SHP77 treated with DMSO at 0.1 percent for 48 hours (cell line): Measurements from ENCODE around the gene EXOSC5.
"Not testable (repeated sequence)": the region's sequence is repeated elsewhere in the genome, so short reads cannot be mapped to it uniquely, and the experiment has no call there.

Source experiments
- DNase-seq: peaks from one replicate; lab custom pipeline; 2025; lab: John Stamatoyannopoulos, UW

EXOSC5 gene

DNA sequence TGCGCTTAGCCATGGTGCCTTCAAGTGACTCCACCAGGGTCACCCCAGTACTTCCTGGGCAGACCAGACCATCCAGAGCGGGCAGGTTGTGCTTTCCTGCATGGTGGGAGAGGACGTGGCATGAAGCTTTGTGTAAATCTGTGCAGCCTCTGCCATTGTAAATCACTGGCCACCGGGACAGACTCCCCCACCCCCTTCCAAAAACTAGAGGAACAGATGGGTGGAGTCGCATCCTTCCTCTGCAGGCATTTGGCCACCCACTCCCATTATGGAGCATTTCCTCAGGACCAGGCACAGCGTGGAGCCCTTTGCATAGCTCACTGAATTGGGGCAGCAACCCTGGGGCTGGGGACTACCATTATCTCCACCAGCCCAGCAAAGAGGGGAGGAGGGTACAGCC, 8.6 kb upstream of the EXOSC5 start:
- DNase-seq = no peak

DNA sequence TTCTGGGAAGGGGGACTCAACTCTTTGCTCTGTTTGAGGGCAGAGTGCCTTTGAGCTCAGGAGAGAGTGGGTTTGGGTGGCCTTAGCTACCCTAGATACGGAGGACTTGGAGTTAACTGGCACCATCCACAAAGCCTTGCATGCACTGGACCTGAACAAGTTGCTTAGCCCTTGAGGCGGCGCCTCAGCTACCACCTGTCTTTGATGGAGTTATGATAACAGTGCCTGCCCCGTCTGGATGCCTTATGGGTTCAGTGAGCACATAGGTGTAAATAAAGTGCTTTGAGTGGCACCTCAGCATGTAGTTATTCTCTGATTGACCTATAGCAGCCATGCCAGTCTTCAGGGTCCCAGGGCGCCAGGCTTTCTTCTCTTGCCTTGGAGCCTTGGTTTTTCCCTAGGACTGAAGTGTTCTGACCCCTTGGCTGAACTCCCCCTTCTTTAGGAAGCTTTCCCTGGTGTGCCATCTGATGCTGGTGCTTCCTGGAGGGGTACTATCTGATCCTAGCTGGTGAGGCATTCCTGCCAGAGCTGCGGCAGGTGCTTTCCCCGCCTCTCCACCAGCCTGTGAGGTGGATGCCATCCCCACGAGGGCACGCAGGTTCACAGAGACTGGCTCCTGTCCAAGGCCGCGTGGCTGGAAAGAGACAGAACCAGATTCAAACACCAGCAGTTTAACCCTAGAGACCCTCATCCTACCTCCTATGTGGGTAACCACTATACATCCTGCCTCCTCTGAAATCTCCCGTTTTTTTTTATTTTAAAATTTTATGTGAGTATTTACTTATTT, 6.2 kb upstream of the EXOSC5 start:
- DNase-seq = no peak

DNA sequence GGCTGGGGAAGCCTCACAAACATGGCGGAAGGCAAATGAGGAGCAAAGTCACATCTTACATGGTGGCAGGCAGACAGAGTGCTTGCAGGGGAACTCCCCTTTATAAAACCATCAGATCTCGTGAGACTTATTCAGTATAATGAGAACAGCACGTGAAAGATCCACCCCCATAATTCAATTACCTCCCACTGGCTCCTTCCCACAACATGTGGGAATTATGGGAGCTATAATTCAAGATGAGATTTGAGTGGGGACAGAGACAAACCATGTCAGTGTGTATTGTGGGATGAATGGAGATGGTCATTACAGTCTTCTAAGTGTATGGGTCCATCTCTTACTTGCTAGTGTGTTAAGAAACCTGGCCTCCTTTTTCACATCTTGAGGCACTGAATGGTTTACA, 4.9 kb upstream of the EXOSC5 start:
- no peak for DNase-seq

DNA sequence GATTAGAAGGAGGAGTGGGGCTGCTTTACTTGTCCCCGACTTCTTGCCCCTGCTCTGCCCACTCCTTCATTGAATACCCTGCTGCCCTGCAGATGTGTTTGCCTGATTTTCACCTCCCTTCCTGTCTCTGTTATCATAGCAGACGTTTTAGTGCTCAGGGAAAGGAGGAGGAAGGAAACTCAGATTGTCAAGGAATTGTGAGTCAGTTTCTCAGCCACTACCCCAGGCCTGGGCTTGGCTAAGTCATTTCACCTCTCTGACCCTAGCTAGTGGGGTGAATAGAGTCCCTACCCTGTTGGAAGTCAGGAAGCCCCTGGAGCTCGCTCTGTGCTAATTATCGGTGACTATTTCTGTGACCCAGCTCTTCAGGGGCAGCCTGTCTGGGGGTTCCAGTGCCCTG, 4.3 kb upstream of the EXOSC5 start:
- no peak for DNase-seq

DNA sequence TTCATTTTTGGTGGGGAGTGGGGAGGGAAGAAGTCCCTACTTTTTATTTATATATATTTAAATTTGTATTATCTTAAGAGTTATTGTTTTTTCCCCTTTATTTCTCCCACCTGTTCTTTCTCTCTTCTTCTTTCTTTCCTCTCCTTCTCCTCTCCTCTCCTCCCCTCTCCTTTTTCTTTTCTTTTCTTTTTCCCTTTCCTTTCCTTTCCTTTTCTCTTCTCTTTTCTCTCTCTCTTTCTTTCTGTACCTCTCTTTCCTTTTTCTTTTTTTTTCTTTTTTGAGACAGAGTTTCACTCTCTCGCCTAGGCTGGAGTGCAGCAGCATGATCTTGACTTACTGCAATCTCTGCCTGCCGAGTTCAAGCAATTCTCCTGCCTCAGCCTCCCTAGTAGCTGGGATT, 2.4 kb upstream of the EXOSC5 start:
- DNase-seq = no peak

DNA sequence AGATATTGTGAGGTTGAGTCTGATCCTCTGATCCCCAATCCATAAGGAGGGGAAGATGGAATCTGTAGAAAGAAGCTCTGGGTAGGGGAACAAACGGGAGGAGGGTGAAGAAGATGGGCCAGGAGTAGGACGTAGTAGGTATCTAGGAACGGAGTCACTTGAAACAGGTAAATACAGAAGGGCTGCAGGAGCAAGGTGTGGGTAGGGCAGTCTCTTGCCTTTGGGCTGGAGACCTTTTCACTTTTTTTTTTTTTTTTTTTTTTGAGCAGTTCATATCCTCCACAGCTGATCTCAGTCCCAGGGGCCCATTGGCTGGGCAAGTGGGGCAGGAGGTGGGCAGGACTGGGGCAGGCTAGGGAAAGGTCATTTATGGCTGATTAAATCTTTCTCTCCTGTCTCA, 1.9 kb upstream of the EXOSC5 start:
- no peak for DNase-seq

DNA sequence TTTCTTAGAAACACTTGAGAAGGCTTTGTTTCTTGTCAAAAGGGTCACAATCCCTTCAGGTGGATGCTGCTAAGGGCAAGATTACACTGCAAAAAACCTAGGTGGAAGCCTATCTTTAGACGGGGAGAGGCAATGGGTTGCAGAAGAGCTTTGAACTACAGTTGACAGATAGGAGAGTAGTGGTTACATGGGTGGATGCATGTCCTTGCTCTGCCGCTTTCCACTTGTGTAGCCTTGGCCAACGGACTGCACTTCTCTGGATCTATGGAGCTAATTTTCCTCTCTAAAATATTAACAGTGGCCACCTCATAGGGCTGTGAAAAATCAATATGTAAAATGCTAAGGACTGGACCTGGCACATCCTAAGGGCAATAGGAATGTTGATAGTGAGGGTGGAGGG, 1.4 kb upstream of the EXOSC5 start:
- DNase-seq = no peak

DNA sequence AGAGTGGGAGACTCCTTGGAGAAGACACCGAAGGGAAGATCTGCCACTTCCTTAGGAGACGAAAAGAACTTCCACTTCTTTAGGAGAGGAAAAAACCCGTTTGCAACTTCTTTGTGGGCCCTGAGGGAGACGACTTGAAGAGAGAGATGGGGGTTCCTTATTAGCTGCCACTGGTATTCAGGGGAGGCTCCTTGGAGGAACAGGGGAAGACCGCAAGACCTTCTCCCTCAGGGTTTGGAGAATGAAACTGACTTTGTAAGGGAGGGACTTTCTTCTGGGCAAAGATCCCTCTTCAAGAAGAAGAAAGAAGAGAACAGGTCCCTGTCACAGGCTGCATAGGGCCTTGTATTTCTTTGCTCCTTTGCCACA, 875 bp upstream of the EXOSC5 start:
- no peak for DNase-seq

DNA sequence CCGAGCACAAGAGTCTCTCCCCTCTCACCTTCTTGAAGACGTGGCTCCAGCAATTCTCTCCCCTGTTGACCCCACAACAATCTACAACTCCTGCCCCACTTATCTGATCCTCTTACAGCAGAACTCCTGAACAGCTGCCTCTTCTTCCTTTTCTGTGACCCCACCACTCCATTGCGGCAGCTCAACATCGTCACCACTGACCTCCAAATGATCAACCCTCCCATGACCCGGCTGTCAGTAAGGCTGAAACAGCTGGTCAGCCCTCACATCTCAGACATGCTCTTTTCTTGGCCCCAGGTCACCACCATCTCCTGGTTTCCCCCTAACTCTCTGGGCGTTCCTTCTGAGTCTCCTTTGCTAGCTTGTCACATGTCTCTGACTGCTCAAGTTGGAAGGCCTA, 1.8 kb downstream of the EXOSC5 start:
- DNase-seq = no peak

DNA sequence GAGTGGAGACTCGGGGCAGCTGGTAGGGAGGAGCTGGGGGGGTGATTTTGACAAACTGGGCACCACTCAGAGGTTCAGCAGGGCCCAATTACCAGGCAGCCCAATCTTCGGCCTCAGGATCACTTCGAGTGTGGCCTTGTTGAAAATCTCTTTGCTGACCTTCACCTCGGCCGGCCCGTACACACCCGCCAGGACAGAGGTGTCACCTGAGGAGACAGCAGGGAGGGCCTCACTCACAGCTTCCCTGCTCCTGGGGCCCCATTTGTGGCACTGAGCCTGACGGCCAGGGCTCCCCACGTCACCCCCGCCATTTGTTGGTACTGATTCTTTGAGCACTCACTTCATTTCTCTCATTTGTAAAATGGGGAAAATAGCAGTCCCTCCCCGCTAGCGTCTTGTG, 4.4 kb downstream of the EXOSC5 start:
- no peak for DNase-seq

DNA sequence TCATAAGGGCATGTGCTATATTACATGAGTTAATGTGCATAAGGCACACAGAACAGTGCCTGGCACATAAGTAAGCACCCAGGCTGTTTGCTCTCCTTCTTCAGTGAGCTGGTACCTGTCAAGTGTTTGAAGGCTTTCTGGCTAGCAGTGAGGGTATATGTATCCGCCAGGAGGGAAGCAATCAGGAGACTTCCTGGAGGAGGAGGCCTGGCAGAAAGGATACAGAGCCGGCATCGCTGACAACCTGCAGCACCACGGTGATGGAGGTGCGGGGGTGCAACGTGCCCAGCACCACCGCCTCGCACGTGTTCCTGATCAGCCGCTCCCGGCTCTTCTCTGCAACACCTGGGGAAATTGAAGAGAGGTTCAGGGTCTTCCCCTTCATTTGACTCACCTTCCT, 5.5 kb downstream of the EXOSC5 start:
- no peak for DNase-seq

DNA sequence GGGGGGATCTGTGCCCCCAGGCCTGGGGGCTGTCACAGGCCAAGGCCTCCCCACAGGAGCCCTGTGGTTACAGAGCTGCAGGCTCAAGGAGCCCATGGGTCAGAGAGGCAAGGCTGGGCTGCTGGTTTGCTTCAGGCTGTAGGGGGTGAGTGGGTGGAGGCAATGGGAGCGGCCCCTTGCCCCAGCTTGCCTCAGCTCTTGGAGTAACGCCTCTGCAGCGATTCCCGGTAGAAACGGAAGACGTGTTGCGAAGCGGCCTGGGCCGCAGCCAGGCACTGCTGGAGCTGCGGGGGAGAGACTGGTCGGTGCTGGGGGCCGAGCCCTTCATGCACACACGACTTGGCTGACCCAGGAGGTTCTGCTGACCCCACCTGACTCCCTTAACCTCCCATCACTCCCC, 10.7 kb downstream of the EXOSC5 start:
- DNase-seq = no peak

DNA sequence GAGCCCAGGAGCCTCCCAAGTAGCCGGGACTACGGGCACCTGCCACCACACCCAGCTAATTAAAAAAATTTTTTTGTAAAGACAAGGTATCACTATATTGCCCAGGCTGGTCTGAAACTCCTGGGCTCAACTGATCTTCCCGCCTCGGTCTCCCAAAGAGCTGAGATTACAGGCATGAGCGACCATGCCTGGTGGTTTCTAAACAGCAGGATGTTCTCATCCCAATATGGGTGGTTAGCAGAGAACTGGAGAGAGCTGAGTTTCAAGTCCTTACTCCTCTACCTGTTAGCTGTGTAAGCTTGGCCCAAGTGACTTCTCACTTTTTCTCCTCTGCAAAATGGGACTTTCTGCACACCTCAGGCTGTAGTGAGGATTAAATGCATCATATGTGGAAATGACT, 12.8 kb downstream of the EXOSC5 start:
- no peak for DNase-seq

DNA sequence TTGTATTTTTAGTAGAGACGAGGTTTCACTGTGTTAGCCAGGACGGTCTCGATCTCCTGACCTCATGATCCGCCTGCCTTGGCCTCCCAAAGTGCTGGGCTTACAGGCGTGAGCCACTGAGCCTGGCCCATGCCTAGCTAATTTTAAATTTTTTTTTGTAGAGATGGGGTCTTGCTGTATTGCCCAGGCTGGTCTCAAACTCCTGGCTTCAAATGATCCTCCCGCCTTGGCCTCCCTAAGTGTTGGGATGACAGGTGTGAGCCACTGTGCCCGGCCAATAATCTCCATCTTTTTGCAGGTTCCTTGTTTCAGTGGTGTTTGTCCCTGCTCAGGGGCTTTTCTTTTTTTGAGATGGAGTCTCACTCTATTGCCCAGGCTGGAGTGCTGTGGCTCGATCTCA, 15.6 kb downstream of the EXOSC5 start:
- DNase-seq = not testable (repeated sequence)

DNA sequence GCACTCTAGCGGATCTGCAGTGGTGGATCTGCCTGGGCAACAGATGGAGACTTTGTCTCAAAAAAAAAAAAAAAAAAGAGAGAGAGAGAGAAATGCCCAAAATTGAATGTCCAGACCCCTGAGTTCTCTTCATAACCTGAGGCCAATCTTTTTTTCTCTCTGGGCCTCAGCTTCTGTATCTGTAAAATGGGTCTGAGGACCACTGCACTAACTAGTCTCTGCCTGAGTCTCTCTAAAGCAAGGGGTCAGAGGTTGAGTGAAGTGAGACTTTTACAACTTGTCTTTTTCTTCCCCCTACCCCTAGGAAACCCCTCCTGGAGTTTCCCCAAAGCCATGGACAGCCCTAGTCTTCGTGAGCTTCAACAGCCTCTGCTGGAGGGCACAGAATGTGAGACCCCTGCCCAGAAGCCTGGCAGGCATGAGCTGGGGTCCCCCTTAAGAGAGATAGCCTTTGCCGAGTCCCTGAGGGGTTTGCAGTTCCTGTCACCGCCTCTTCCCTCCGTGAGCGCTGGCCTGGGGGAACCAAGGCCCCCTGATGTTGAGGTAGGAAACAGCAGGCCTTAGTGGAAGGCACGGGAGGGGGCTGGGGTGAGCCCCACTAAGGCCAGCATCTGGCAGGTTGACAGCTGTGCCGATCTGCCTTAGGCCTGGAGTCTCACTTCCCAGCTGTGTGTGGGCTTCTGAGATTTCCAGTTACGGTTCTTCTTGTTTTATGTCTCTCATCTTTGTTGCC, 19.0 kb downstream of the EXOSC5 start:
- DNase-seq = no peak

DNA sequence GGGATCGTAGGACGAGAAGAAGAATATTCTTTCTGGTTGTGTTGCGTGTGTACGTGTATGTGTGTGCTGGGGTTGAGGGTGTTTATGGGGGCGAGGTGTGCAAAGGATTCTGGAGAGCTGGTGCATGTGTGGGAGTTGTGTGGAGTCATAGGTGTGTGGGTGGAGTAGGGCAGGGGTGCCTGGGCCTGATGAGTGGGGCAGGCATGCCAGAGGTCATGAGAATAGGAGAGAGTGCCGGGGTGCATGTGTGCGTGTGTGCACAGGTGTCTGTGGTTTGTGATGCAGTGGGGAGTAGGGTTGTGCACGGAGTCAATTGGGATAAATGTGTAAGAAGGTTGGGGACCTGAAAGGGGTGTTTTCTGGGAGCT, 20.2 kb downstream of the EXOSC5 start:
- DNase-seq = no peak

DNA sequence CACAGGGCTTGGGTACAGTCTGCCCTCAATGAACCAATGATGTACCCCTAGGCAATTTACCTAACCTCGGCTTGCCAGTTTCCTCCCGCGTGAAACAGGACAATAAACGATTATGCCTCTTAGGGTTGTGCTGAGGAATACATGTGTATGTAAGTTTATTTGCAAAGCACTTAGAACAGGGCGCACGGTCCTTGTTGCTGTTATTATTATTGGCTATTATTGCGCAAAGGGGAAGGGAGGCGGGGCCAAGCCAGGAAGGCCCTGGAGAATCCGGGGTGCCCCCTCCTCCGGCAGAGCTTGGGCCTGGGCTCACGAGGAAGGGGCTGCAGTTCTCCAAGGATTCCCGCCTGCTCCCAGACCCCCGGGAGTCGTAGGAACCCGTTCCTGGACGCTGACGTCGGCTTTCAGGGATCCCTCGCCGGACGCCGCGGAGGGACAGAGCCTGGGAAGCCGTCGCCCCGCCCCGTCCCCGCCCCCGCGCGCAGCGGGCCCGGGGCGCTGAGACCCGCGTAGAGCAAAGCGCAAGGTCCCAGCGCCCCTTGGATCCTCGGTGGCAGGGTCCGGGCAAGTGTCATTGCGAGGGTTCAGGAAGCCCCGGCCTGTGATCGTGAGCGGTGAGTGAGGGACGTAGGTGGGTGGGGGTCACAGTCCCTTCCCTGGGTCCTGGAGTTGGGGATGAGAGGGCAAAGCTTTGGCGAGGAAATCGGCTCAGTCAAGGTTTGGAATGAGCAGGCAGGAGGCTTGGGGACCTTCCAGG, 20.7 kb downstream of the EXOSC5 start, which contains the start of gene TMEM91:
Gene TMEM91 (plus strand): TSS at position 293 of the 757 bp plus-strand sequence. CDS start 1,777 bp downstream, outside the sequence.
- DNase-seq = no peak

DNA sequence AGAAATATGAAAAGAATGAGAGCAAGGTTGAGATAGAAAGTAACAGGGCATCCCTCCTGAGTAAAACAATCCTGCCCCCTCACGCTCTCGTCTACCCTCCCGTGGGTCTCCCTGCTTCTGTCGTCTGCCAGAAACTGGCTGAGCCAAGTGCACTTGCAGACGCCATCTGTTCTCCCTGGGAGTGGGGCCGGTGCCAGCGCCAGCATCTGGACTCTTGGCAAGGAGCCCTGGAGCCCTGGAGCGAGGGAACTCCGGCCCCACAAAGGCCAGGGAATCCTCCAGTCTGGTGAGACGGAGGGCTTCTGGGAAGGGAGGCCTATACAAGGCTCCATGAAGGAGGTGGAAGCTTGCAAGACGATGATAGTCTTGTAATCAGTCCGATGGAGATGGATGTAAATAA, 23.2 kb downstream of the EXOSC5 start:
- peak; percentile 69 for DNase-seq

DNA sequence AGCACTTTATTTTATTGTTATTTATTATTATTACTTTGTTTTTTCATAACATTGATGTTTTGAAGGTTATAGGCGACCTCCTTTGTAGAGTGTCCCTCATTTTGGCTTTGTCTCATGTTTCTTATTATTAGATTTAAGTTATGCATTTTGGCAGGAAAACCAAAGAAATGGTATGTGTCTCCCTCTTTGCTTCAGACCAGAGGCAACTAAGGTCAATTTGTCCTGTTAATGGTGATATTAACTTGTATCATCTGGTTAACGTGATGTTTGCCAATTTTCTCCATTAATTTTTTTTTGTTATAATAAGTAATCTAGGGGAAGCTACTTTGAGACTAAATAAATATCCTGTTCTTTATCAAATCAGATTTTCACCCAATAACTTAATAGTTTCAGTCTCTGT, 24.7 kb downstream of the EXOSC5 start:
- no peak for DNase-seq

DNA sequence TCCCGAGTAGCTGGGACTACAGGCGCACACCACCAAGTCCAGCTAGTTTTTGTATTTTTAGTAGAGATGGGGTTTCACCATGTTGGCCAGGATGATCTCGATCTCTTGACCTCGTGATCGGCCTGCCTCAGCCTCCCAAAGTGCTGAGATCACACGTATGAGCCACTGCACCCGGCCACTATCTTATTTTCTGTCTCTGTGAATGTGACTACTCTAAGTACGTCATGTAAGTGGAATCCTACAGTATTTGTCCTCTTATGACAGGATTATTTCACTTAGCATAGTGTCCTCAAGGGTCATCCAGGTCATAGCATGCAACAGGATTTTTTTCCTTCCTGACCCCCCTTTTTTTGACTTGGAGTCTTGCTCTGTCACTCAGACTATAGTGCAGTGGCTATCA, 25.6 kb downstream of the EXOSC5 start:
- no peak for DNase-seq

DNA sequence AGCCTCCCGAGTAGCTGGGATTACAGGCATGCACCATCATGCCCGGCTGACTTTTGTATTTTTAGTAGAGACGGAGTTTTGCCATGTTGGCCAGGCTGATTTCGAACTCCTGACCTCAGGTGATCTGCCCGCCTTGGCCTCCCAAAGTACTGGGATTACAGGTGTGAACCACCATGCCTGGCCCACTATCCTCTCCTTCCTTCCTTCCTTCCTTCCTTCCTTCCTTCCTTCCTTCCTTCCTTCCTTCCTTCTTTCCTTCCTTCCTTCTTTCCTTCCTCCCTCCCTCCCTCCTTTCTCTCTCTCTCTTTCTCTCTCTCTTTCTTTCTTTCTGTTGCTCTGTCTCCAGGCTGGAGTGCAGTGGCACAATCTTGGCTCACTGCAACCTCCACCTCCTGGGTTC, 26.0 kb downstream of the EXOSC5 start:
- DNase-seq = not testable (repeated sequence)

DNA sequence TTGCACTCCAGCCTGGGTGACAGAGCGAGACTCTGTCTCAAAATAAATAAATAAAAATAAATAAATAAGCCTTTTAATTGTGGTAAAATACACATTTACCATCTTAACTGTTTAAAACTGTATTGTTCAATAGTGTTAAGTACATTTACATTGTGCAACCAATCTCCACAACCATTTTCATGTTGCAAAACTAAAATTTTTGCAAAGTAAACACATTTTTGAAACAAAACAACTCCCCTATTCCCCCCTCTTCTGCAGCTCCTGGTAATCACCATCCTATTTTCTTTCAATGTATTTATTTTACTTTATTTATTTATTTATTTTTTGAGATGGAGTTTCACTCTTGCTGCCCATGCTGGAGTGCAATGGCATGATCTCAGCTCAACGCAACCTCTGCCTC, 27.4 kb downstream of the EXOSC5 start:
- DNase-seq = no peak

DNA sequence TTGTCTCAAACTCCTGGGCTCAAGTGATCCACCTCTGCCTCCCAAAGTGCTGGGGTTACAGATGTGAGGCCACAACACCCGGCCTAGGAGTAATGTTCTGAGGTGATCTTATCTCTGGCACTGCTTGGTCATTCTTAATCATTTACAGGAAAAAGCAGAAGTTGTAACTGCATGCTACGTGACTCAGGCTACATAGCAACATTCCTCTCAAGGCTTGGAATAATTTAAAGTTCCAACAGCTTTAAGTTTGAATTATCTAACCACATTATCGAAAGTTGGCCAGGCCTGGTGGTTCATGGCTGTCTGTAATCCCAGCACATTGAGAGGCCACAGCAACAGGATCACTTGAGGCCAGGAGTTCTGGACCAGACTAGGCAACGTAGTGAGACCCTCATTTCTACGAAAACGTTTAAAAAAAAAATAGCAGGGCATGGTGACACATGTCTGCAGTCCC, 29.3 kb downstream of the EXOSC5 start:
- DNase-seq = no peak
